BE2C (cell line): ENCODE data around the gene CCT6A.
A peak's percentile ranks its signal among the peaks of the same experiment; 100 is the strongest.
"Not testable (repeated sequence)": the region's sequence is repeated elsewhere in the genome, so short reads cannot be mapped to it uniquely, and the experiment has no call there.

Experiments
- DNase-seq: peaks from one replicate; pipeline ENCODE4 v3.0.0-alpha.2; 2020
- H3K27me3 ChIP-seq: fragments of 250-450 bp; sonication (Bioruptor Pico); 2 replicates; pipeline ENCODE4 v1.5.1; 2020; ENCODE audit warnings: mild to moderate bottlenecking
- H3K36me3 ChIP-seq: fragments of 250-450 bp; sonication (Bioruptor Pico); 2 replicates; pipeline ENCODE4 v1.5.1; 2020; ENCODE audit warnings: mild to moderate bottlenecking
- H3K4me1 ChIP-seq: fragments of 250-450 bp; sonication (Bioruptor Pico); 2 replicates; pipeline ENCODE4 v1.5.1; 2020
- H3K4me3 ChIP-seq: 2 replicates; pipeline ENCODE4 v1.5.1; 2011; ENCODE audit warnings: low read depth, low read length
- H3K9me3 ChIP-seq: fragments of 250-450 bp; sonication (Bioruptor Pico); 2 replicates; pipeline ENCODE4 v1.5.1; 2020
- CTCF ChIP-seq: IDR thresholded peaks from 2 replicates; pipeline ENCODE4 v1.5.1; 2012; ENCODE audit warnings: mild to moderate bottlenecking, low read depth, low read length

The CCT6A gene

GRCh38 chr7:56097700-56098099 is 46.1 kb downstream of the CCT6A start:
- Histone ChIP-seq H3K9me3 (no peaks in the 10 kb centered on the region), H3K27me3 (no peaks in the 10 kb centered on the region), H3K4me1 (no peaks in the 10 kb centered on the region; the same call in 1 of the 2 replicates), H3K36me3 (peaks cover 36% of the 10 kb centered on the region), H3K4me3 (no peak overlapping the region)
- DNase-seq: peak; percentile 16
- no peak for TF ChIP-seq CTCF

- DNase-seq, H3K4me3 ChIP-seq, H3K9me3 ChIP-seq, H3K27me3 ChIP-seq, H3K4me1 ChIP-seq: not testable (repeated sequence)
- peaks cover 43% of the 10 kb centered on the region for H3K36me3 ChIP-seq
Measured at GRCh38 chr7:56098187-56099008, 46.8 kb downstream of the CCT6A start.

DNA sequence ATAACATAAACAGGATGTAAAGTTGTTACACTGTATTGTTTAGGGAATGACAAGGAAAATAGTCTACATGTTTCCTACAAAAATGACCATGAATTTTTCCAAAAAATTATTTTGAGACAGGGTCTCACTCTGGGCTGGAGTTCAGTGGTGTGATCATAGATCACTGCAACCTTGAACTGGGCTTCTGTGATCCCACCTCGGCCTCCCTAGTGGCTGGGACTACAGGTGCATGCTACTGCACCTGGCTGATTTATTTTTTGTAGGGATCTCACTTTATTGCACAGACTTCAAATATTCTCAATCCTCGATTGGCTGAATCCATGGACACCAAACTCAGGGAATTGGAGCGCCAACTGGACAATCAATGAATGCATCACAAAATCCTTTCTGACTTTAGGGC is 48.1 kb downstream of the CCT6A start:
- no peaks in the 10 kb centered on the region for H3K27me3 ChIP-seq
- DNase-seq: no peak
- H3K36me3 ChIP-seq: peaks cover 52% of the 10 kb centered on the region
- no peak overlapping the region for H3K4me3 ChIP-seq
- no peaks in the 10 kb centered on the region for H3K9me3 ChIP-seq
- no peak for TF ChIP-seq CTCF
- no peaks in the 10 kb centered on the region for H3K4me1 ChIP-seq

GRCh38 chr7:56104138-56104537 is 52.6 kb downstream of the CCT6A start:
- peaks cover 54% of the 10 kb centered on the region for H3K36me3 ChIP-seq
- DNase-seq, H3K9me3 ChIP-seq, H3K27me3 ChIP-seq, H3K4me1 ChIP-seq, H3K4me3 ChIP-seq: not testable (repeated sequence)

- Histone ChIP-seq H3K4me3 (peak overlapping the region; percentile 100), H3K4me1 (no peaks in the 10 kb centered on the region), H3K36me3 (peaks cover 43% of the 10 kb centered on the region), H3K9me3 (no peaks in the 10 kb centered on the region), H3K27me3 (no peaks in the 10 kb centered on the region)
- TF ChIP-seq CTCF: no peak
- DNase-seq: no peak
Measured at GRCh38 chr7:56105508-56105907, 53.9 kb downstream of the CCT6A start.

- DNase-seq: peak; percentile 96
- Histone ChIP-seq H3K9me3 (no peaks in the 10 kb centered on the region), H3K27me3 (no peaks in the 10 kb centered on the region), H3K36me3 (peaks cover 34% of the 10 kb centered on the region), H3K4me1 (no peaks in the 10 kb centered on the region), H3K4me3 (peak within 1 kb of the TSS; percentile 100)
- TF ChIP-seq CTCF: no peak
Measured at GRCh38 chr7:56106108-56107073, 54.8 kb downstream of the CCT6A start, which contains the start of gene CHCHD2. Gene CHCHD2 (minus strand): TSS chr7:56106476. CDS start chr7:56106413, 63 bp downstream.

- TF ChIP-seq CTCF: no peak
- Histone ChIP-seq H3K4me3 (no peak overlapping the region), H3K36me3 (peaks cover 20% of the 10 kb centered on the region)
Measured at GRCh38 chr7:56107954-56108258, 56.3 kb downstream of the CCT6A start.

More at GRCh38 chr7:56107954-56108258, 56.3 kb downstream of the CCT6A start:
- Histone ChIP-seq H3K27me3 (0 out of 2 replicates have a peak, but pooled peaks cover 1% of the 10 kb centered on the region), H3K9me3 (no peaks in the 10 kb centered on the region), H3K4me1 (no peaks in the 10 kb centered on the region)
- no peak for DNase-seq
